GM19193 (cell line): Measurements from ENCODE around the gene CDH4.

ENCODE experiments used
- POLR2A ChIP-seq: IDR thresholded peaks from 4 replicates; pipeline ENCODE4 v1.6.1; 2011; ENCODE audit not compliant: insufficient read depth, insufficient read length; ENCODE audit errors: extremely low read depth

CDH4 gene

GRCh38 chr20:61833807-61834610 is 581.9 kb downstream of the CDH4 start:
- no peak for TF ChIP-seq POLR2A

DNA sequence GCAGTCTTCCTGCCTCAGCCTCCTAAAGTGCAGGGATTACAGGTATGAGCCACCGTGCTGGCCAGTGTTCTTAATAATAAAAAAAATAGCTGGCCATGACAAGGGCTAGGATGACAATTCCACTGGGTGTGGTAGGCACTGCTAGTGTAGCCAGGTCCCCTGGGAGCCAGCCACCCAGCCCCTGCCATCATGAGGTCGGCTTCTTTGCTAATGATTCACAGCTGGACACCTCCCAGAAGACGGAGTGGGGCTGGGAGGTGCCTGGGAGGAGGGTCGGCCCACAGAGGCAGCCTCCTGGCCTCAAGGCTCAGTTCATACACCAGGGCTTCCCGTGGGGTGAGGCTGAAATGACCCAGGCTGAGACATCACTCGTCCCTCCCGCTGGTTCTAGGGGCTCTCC is 583.2 kb downstream of the CDH4 start:
- no peak for TF ChIP-seq POLR2A

DNA sequence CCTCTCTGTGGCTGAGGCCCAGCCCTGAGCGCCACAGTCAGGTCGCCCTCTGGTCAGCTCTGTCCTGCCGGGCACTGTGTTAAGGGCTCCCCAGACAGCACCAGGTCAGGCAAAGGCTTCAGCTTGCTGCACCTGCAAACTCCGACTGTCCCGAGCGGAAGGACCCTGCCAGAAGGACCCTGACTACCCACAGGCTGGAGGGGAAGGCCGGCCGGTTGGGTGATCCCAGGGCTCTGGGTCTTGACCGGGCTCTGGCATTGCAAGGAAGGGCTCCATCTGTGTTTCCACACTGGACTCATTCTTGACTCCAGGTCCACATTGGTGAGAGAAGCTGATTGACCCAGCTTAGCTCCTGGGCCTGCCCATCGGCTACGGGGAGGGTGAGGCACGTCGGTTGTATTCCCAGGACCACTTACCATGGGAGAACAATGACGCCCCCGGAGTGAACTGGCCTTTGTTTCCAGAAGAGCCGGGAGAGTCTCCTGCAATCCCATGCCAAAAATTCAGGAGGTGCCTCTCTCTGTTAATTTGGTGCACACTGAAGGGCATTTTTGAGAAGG is 583.8 kb downstream of the CDH4 start:
- no peak for TF ChIP-seq POLR2A

- no peak for TF ChIP-seq POLR2A
Observed at GRCh38 chr20:61837200-61837599, 585.1 kb downstream of the CDH4 start.

DNA sequence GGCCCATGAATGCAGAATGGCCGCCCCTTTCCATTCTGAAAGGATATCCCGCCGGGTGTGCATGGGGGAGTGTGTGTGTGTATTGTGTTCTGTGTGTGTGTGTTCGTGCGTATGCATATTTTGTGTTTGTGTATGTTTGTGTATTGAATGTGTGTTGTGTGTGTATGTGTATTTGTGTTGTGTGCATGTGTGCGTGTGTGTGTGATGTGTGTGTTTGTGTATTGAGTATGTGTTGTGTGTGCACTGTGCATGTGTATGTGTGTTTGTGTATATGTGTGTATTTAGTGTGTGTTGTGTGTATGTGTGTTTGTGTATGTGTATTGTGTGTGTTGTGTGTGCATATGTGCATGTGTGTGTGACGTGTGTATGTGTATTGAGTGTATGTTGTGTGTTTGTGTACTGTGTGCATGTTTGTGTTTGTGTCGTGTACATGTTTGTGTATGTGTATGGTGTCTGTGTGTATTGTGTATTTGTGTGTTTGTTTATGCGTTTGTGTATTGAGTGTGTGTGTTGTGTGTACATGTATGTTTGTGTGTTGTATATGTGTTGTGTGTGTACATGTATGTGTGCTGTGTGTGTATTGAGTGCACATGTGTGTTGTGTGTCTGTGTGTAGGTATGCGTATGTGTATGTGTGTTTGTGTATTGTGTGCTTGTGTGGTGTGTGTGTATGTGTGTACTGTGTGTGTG is 587.3 kb downstream of the CDH4 start:
- TF ChIP-seq POLR2A, result no peak

- no peak for TF ChIP-seq POLR2A
Observed at GRCh38 chr20:61839912-61840778, 588.1 kb downstream of the CDH4 start.

DNA sequence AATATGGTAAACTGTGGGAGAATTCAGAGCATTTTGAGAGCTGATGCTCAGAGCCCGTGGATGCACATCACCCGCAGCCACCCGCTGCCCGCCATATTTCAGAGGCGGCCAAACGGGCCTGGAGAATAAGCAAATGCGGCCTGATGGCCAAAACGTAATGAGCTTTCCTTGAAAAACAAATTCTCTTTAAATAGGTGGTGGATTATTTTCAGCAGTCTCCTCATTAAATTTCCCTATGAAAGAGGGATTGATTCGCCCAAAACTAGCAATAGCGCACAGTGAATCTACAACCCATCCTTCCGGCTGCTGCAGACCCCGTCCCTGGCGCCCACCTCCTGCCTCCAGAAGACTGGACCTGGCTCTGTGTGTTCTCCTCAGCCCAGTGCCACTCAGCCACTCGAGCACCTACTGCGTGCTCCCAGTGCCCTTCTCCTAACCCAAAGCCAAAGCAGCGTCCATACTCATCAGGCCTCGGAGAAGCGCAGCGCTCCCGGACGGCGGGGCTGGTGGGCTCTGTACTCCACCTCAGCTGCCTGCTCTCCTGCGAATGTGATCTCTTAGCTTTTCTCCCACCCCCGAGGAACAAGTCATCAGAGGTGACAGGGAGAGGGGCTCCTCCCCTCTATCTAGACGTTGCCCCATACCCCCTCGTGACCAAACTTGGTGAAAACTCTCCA is 588.9 kb downstream of the CDH4 start:
- no peak for TF ChIP-seq POLR2A

- TF ChIP-seq POLR2A, result no peak
Observed at GRCh38 chr20:61841551-61841950, 589.5 kb downstream of the CDH4 start.

- TF ChIP-seq POLR2A, result no peak
Observed at GRCh38 chr20:61841966-61842365, 589.9 kb downstream of the CDH4 start.

GRCh38 chr20:61844621-61845020 is 592.6 kb downstream of the CDH4 start:
- TF ChIP-seq POLR2A, result no peak

GRCh38 chr20:61845233-61845671 is 593.2 kb downstream of the CDH4 start:
- no peak for TF ChIP-seq POLR2A

DNA sequence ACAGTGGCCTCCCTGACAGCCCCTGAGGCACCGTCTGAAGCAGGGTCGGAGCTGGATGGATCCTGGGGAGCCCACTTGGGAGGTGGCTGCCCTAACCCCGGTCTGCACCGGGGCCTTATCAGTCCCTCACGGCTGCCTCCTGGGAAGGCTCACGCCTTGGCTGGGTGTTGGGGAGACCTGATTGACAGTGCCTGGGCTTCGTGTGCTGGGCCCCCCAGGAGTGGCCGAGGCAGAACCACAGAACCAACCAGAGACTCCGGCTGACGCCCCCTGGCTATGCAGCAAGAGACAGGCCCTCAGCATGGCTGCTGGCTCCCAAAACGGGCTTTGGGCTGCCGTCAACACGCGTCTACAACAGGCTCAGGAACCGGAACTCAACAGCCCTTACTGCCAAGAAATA is 594.0 kb downstream of the CDH4 start:
- no peak for TF ChIP-seq POLR2A

GRCh38 chr20:61846741-61847419 is 594.8 kb downstream of the CDH4 start:
- no peak for TF ChIP-seq POLR2A

GRCh38 chr20:61847420-61847748 is 595.3 kb downstream of the CDH4 start:
- TF ChIP-seq POLR2A, result no peak

GRCh38 chr20:61847986-61848385 is 595.9 kb downstream of the CDH4 start:
- no peak for TF ChIP-seq POLR2A

- no peak for TF ChIP-seq POLR2A
Observed at GRCh38 chr20:61848851-61849250, 596.8 kb downstream of the CDH4 start.
